Left ventricle myocardium superior (tissue), 1 donor: ENCODE measurements around the gene PAM16. TPM values are rescaled to one million over a fixed set of nuclear protein-coding genes. Genes with fewer than 3 reads are reported as not detected.
"Not testable (repeated sequence)": the region's sequence is repeated elsewhere in the genome, so short reads cannot be mapped to it uniquely, and the experiment has no call there.

Experiments used
- ATAC-seq: fragments of 200-7000 bp; cut with Tn5 transposase; one replicate; pipeline ENCODE4 v1.9.1; 2020; ENCODE audit warnings: mild to moderate bottlenecking, moderate library complexity
- DNase-seq: peaks from one replicate; pipeline ENCODE4 v3.0.0-alpha.2; 2020
- intact Hi-C: fragments of 100-400 bp; cut with micrococcal nuclease; formaldehyde crosslinking; loops from one replicate; pipeline ENCODE4 v1.11.0; 2022
- total RNA-seq: library from RNA; stranded (reverse); fragmentation: NEBNext Ultra II Directional; extraction: Animal tissue kit (Norgen Biotek cat#: 25700); gene quantifications from one replicate; pipeline ENCODE4 v1.2.1, GENCODE V29; 2021
- donor health status: DM: no; HTN: yes; CAD: no; lungs with severe emphysema.

PAM16 gene
- total RNA-seq, 1 donor from 2014 or later: 70.0 TPM

DNA sequence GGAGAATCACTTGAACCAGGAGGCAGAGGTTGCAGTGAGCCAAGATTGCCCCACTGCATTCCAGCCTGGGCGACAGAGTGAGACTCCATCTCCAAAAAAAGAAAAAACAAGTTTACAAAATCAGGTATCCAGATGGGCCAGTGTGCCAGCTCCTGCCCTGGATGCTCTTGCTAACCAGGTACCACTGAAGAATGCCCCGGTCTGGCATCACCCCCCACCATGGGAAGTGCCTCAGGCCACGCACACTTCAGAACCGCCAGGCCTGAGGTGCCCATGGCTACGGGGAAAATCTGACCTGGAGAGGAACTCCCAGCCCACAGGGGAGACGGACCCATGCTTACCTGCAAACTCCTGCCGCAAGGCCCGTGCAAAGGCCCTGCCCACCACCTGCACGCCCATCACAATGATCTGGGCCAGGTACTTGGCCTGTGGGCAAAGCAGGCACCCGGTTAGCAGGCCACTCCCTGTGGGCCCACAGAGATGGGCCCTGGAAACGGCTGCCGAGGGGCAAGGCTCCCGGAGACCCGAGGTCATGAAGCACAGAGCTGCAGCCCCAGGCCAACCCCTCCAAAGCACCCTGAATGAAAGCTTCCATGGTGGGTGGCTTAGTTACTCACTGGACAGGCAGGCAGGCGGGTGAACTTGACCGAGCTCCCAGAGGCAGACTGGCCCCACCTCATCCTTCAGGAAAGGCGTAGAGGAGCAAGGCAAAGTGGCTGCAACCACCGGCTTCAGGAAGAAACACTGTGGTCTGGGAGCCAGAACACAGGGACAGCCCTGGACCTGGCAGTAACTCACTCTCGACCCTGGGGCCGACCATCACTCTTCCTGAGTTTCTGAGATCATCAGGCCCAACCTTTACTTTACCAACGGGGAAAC is 8.0 kb downstream of the PAM16 start:
- intact Hi-C loops: no loop called here
- ATAC-seq: no peak
- DNase-seq: no peak

DNA sequence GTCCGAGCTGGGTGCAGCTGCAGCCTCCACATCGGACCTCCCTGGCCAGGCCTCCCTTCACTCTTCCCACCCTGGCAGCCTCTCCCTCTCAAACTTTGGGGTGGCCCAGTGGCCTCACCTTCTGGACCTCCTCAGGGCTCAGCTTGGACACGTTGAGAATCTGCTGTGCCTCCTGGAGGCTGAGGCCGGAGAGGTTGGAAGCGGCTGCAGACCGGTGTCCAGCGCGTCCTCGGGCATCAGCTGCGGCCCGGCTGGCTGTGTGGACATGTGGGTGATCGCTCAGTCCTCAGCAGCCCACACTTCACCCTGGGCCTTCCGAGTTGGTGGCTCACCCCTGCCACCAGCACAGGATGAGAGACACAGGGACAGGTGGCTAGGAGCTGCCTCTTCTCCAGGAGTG is 9.9 kb downstream of the PAM16 start:
- intact Hi-C loops: no loop called here
- DNase-seq: no peak
- no peak for ATAC-seq

DNA sequence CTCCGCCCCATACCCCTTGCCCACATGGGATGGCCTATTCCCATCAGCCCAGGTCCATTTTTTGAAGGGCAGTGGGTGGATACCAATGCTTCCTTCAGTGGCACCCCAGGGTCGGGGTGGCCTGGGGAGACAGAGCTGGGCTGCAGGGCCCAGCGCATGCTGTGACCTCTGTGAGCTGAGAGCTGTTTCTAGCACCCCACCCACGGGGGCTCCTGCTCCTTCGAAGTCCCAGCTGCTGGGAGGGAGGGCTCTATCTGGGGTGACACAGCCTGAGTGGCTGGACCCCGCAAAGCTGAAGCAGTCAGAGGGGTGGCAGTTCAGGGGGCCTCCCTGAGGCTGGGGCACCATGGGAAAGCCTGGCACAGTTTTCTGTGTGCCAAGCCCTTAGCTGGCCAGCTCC is 10.7 kb downstream of the PAM16 start:
- ATAC-seq: no peak
- DNase-seq: no peak
- intact Hi-C loops: no loop called here

DNA sequence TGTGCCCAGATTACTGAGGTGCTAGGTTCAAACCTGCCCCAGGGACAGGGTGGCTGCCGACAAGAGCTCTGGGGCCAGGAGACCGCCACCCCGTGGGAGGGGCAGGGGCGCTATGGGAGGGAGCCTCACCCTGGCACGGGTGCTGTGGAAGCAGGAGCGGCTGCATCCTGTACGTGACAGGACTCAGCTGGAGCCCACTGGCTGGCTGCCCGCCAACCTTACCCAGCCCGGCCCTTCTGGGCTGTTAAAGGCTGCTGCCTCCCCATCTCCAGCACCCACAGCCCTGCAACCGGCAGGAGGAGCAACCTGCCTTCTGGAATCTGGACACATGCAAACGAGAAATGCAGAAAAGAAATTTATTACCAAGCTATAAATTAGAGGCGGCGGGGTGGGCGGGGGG is 11.2 kb downstream of the PAM16 start:
- intact Hi-C loops: no loop called here
- peak; percentile 42 for ATAC-seq
- peak; percentile 71 for DNase-seq

DNA sequence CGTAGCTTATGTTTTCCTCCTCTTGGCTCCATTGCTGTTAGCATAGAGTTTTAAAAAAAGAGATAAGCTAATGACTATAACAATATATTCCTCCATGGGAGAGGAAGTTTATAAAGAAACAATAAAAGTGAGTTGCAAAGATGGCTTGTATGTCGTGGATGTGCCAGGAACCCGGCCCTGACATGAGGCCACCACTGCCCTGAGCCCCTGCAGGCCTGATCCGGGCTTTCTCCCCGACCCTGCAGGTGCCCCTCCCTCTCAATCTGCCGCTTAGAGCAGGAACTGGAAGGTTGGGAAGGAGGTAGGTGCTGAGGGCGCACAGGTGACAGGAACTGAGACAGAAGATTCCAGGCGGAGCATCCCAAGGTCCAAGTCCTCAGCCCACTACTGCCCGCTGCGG is 11.7 kb downstream of the PAM16 start:
- intact Hi-C loops: no loop called here
- DNase-seq: no peak
- no peak for ATAC-seq

DNA sequence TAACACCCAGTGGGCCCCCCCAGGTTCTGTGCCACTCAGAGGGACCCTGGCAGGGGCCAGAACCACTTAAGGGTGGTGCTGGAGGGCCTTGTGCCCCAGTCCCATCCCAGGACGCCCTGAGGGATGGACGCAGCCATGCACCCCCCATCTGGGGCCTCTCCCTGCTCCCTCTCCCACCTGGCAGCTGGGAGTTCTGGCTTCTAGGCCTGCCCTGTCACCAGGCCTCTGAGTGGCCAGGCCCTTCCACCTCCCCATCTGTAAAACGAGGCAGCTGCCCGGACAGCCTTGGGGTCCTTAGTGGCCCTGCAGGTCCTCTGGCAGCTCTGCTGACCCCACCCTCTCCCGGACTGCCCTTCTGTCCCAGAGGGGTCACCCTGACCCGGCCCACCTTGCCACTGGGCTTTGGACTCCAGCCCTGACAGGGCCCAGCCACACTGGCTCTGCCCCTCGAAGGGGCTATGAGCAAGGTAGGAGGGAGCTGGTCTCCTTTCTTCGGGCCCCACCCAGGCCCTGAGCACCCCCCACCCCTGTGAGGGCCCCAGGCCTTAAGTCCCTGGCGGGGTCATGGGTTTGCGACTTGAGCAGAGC is 12.3 kb downstream of the PAM16 start:
- intact Hi-C loops: no loop called here
- DNase-seq (no peak), ATAC-seq (peak; percentile 9)

DNA sequence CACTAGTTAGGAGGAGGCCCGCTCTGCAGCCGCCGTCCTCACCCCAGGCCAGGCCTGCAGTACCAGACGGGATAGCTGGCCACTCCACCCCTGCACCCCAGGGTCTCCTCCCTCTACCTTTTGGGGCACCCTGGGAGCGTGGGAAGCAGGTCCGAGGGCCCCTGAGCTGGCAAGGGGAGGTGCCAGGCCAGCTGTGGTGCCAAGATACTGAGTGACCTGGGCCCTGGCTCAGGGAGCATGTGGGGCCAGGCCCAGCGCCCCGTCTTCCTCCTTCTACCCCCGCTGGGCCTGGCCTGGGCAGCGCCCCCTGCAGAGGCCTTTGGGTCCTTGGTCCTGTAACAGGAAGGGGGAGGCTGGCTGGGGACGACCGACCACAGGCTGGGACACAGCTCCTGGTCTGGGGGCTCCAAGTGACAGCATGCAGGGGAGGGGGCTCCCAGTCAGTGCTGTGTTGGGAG is 13.0 kb downstream of the PAM16 start:
- no peak for DNase-seq
- intact Hi-C loops: no loop called here
- ATAC-seq: peak; percentile 4

DNA sequence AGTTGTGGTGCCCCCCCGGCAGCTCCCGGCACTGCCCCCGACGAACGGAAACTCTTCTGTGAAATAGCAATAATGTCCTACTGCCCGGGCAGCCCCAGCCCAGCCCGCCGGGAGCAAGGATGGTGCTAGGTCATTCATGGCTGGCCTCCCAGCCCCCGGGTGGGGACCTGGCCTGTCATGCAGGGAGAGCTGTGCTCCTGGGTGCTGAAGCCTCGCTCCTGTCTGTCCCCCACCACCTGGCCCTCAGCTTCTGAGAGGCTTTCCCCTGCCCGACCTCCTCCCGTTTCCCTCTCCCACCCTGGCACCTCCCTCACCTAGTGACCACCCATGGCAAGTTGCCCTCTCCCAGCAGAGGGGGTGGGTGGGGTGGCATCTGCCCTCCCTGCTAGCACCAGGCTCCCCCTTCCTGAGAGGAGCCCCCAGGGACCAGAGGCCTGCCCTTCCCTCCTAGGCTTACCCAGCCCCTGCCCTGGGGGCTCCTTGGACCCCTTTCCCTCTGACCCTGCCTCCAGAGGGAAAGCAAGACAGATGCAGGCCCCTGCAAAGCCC is 13.5 kb downstream of the PAM16 start:
- intact Hi-C loops: no loop called here
- ATAC-seq (peak; percentile 2), DNase-seq (no peak)

DNA sequence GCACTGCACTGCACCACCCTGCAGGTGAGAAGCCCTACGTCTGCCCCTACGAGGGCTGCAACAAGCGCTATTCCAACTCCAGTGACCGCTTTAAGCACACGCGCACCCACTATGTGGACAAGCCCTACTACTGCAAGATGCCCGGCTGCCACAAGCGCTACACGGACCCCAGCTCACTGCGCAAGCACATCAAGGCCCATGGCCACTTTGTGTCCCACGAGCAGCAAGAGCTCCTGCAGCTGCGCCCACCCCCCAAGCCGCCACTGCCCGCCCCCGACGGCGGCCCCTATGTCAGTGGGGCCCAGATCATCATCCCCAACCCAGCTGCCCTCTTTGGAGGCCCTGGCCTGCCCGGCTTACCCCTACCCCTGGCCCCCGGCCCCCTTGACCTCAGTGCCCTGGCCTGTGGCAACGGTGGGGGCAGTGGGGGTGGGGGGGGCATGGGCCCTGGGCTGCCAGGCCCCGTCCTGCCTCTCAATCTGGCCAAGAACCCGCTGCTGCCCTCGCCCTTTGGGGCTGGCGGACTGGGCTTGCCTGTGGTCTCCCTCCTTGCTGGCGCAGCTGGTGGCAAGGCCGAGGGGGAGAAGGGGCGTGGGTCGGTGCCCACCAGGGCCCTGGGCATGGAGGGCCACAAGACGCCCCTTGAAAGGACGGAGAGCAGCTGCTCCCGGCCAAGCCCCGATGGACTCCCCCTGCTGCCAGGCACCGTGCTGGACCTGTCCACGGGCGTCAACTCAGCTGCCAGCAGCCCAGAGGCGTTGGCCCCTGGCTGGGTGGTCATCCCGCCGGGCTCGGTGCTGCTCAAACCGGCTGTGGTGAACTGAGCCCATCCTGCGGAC is 14.2 kb downstream of the PAM16 start:
- intact Hi-C loops: no loop called here
- DNase-seq: no peak
- no peak for ATAC-seq

DNA sequence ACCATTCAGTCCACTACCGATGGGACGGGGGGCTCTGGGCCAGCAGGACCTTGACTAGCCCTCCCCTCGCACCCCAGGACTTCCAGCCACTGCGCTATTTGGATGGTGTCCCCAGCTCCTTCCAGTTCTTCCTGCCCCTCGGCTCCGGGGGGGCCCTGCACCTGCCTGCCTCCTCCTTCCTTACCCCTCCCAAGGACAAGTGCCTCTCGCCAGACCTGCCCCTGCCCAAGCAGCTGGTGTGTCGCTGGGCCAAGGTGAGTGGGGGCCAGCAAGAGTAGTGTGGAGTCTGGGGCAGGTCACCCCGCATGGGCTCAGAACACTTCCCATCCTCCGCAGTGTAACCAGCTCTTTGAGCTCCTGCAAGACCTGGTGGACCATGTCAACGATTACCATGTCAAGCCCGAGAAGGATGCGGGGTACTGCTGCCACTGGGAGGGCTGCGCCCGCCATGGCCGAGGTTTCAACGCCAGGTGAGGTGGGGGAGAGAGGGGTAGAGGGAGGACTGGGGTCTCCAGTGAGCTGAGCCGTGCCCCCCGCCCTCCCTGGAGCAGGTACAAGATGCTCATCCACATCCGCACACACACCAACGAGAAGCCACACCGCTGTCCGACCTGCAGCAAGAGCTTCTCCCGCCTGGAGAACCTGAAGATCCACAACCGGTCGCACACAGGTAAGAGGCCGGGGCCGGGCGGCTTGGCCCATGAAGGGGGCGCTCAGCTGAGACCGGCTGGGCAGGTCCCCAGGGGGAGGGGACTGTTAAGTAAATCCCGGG is 16.2 kb downstream of the PAM16 start:
- no peak for ATAC-seq
- no peak for DNase-seq
- intact Hi-C loops: loop anchor here (5.0 kb wide), 1 partner anchor 48 kb away; no protein-coding TSS in a partner anchor

DNA sequence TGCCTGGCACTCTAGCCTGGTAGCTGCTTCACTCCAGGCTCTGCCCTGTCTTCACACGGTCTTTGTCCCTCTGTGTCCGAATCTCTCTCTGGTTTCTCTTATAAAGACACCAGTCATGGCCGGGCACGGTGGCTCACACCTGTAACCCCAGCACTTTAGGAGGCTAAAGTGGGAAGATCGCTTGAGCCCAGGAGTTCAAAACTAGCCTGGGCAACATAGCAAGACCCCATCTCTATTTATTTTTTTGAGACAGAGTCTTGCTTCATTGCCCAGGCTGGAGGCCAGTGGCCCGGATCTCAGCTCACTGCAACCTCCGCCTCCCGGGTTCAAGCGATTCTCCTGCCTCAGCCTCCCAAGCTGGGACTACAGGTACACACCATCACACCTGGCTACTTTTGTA is 17.4 kb downstream of the PAM16 start:
- not testable (repeated sequence) for DNase-seq, ATAC-seq
- intact Hi-C loops: loop anchor here (5.0 kb wide), 1 partner anchor 46 kb away; no protein-coding TSS in a partner anchor

DNA sequence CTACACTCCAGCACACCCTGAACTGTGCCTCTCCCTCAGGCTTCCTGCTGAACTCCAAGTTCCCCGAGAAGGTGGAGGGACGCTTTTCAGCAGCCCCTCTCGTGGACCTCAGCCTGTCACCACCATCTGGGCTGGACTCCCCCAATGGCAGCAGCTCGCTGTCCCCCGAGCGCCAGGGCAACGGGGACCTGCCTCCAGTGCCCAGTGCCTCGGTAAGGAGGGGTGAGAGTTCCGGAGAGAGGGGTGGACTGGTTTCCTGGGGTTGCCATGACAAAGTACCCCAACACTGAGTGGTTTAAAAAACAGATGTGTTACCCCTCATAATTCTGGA is 17.8 kb downstream of the PAM16 start:
- intact Hi-C loops: loop anchor here (5.0 kb wide), 1 partner anchor 46 kb away; no protein-coding TSS in a partner anchor
- ATAC-seq (no peak), DNase-seq (no peak)

DNA sequence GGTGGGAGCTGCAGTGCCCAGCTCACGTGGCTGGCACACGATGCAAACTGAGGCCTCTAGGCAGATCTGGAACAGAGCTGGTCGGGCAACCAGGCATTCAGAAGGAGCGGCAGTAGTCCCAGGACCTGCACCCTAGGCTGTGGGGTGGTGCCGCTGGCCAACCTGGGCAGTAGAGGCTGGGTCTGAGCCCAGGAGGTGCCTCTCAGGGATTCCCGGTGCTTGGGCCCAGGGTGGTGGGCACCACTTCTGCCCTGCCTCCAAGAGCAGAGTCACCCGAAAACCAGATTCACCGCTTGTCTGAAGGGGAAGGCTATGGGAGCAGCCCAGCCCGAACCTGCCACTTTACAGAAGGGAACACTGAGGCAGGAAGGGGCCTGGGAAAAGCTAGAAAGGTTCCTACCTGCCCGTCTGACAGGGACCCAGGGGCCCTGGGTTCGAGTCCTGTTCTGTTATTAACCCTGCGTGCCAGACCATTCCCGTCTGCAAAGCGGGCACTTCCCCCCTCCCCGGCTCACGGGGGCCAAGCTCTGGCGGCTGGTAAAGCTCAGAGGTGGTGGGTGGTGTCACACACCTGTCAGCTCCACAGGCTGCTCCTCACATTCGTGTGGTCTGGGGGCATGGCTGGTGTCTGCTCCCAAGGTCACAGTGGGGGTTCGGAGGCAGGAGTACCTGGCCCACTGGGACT is 18.4 kb downstream of the PAM16 start:
- intact Hi-C loops: loop anchor here (5.0 kb wide), 1 partner anchor 45 kb away; no protein-coding TSS in a partner anchor
- DNase-seq: no peak
- ATAC-seq: no peak

DNA sequence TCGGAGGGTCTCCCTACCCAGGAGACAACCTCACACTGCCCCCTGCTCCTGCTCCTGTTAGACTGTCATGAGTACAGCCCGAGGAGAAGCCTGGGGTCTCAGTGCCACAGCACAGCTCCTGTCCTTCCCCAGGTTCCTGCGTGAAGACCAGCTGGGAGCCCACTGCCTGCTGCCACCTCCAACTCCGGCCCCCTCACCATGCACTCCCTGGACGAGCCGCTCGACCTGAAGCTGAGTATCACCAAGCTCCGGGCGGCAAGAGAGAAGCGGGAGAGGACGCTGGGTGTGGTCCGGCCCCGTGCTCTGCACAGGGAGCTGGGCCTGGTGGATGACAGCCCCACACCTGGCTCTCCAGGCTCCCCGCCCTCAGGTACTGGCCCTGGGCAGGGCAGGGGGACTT is 19.0 kb downstream of the PAM16 start:
- DNase-seq (no peak), ATAC-seq (no peak)
- intact Hi-C loops: loop anchor here (5.0 kb wide), 1 partner anchor 45 kb away; no protein-coding TSS in a partner anchor

DNA sequence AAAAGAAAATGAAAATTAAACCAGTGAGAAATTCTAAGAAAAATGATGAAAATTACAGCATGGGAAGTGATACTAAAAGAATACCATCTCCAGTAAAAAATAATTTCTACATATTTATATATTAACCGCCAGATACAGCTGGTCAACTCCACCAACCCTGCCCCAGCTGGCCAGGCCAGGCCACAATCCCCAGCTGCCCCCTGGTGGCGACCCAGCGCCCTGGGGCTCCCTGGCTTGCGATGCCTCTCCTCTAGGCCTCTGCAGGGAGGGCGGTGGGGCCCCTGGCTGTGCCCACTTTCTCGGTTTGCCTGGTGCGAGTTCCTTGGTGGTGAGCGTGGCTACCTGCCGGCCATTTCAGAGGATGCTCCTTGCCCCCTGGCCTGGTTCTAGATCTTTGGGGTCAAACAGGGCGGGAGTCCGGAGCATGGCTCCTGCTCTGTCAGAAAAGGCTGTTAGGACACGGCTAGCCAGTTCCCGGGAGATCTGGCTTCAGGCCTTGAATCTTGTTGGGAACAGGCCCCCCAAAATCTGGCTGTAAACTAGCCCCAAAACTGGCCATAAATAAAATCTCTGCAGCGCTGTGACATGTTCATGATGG is 20.7 kb downstream of the PAM16 start:
- DNase-seq: peak; percentile 92
- peak; percentile 61 for ATAC-seq
- intact Hi-C loops: loop anchor here (5.0 kb wide), 1 partner anchor 43 kb away; no protein-coding TSS in a partner anchor

DNA sequence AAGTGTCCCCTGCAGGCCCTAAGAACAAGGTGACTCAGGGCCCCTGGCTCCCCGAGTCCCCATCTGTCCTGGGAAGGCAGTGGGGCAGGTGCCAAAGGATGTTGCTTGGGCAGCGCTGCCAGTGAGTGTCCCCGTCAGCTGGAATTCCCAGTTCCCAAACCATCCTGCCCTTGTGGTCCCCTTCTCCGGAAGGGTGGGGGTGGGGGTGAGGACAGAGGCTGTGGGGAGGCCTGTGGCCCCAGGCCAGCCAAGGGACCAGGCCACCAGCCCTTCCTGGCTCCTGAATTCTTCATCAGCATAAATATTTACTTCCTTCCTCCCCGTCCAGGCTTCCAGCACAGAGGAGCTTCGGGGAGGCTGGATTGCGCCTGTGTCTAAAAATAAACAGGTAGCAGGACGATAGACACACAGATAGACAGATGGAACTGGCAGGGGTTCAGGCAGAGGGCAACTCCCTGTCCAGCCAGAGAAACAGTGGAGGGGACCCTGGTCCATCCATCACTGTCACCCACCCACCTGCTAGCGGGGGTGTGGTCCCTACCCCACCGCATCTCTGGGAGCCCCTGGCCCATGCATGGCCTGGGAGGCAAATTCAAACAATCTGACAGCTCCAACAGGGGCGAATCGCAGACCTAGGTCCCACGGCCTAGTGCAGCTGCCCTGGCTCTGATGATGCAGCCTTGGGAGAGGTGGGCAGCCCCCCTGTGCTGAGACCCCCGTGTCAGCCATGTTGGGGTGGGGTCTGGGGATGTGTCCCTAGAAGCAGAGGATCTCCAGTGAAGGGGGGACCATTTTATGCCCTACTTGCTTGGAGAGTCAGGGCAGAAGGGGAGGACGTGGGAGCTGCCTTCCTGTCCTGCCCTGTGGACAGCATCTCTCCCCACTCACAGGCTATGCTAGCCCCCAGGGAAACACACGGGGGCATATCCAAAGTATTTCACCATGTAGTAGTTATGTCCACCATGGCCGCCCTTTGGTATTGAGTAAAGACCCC is 22.0 kb downstream of the PAM16 start:
- intact Hi-C loops: no loop called here
- peak; percentile 61 for DNase-seq
- ATAC-seq: peak; percentile 63
